ENCODE results near the gene AMPD3. TPM values are rescaled to one million over a fixed set of nuclear protein-coding genes. Genes with fewer than 3 reads are reported as not detected.
"Not testable (repeated sequence)": the region's sequence is repeated elsewhere in the genome, so short reads cannot be mapped to it uniquely, and the experiment has no call there.

The AMPD3 gene
- total and polyA plus RNA-seq, 12 donors, result 0.59 to 8.7 (median 2.4) TPM

GRCh38 chr11:10436224-10436623 lies 18.8 kb upstream of the AMPD3 start:
- H3K27ac ChIP-seq, result peak overlapping the region in 1 of 10 donors; percentile 81
- DNase-seq, result no peak
- H3K4me3 ChIP-seq, result no peak overlapping the region
- no peak for ATAC-seq
- H3K9me3 ChIP-seq, result peaks cover 0 to 24% (median 3%) of the 10 kb centered on the region in 11 donors
- TF ChIP-seq, protein P1, sequence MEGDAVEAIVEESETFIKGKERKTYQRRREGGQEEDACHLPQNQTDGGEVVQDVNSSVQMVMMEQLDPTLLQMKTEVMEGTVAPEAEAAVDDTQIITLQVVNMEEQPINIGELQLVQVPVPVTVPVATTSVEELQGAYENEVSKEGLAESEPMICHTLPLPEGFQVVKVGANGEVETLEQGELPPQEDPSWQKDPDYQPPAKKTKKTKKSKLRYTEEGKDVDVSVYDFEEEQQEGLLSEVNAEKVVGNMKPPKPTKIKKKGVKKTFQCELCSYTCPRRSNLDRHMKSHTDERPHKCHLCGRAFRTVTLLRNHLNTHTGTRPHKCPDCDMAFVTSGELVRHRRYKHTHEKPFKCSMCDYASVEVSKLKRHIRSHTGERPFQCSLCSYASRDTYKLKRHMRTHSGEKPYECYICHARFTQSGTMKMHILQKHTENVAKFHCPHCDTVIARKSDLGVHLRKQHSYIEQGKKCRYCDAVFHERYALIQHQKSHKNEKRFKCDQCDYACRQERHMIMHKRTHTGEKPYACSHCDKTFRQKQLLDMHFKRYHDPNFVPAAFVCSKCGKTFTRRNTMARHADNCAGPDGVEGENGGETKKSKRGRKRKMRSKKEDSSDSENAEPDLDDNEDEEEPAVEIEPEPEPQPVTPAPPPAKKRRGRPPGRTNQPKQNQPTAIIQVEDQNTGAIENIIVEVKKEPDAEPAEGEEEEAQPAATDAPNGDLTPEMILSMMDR (IDR thresholded peaks at IDR 0.05), result no peak
- H3K4me1 ChIP-seq, result peaks cover 0 to 22% (median 0%) of the 10 kb centered on the region in 9 donors
- 59 to 68% methylated on average over 1 of the region's 1 CpG for WGBS, 2 donors
- intact Hi-C loops (cut with DNase I), result loop anchor here in 1 of 10 donors (2.0 kb wide), 1 partner anchor 25 kb away; no protein-coding TSS in a partner anchor
- H3K27me3 ChIP-seq, result peaks cover 0 to 2% (median 0%) of the 10 kb centered on the region in 7 donors
- H3K36me3 ChIP-seq, result no peaks in the 10 kb centered on the region

DNA sequence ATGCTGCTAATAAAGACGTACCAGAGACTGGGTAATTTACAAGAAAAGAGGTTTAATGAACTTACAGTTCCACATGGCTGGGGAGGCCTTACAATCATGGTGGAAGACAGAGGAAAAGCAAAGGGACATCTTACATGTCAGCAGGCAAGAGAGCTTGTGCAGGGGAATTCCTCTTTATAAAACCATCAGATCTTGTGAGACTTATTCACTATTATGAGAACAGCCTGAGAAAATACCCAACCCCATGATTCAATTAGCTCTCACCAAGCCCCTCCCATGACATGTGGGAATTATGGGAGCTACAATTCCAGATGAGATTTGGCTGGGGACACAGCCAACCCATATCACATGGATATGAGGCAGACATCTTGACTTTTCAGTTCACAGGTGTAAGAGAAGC lies 18.4 kb upstream of the AMPD3 start:
- not testable (repeated sequence) for H3K27me3 ChIP-seq, H3K4me3 ChIP-seq, DNase-seq, H3K36me3 ChIP-seq, ATAC-seq
- H3K4me1 ChIP-seq, result peaks cover 0 to 22% (median 0%) of the 10 kb centered on the region in 9 donors
- peaks cover 0 to 19% (median 0%) of the 10 kb centered on the region in 11 donors for H3K9me3 ChIP-seq
- intact Hi-C loops (cut with DNase I), result loop anchor here in 1 of 10 donors (2.0 kb wide), 1 partner anchor 24 kb away; no protein-coding TSS in a partner anchor
- H3K27ac ChIP-seq, result peak overlapping the region in 1 of 10 donors; percentile 81
- WGBS, 2 donors, result 56 to 63% methylated on average over 1 of the region's 1 CpG

DNA sequence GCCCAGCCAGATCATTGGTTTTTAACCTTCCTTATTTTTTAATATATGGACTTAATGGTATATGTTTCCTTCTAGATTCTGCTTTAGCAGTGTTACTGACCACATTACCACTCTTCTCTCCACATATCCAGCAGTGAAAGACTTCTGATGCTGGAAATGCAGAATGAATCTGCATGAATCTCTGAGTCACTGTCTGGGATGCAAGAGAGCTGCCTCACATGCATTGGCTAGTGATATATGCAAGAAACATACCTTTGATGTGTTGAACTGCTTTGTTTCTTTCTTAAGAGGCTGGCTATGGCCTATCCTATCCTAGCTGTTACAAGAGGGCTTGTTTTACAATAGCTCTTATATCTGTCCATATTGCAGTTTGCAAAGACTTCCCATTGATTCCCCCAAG lies 16.6 kb upstream of the AMPD3 start:
- Histone ChIP-seq H3K27me3 (no peaks in the 10 kb centered on the region), H3K4me1 (peaks cover 0 to 26% (median 0%) of the 10 kb centered on the region in 9 donors), H3K36me3 (no peaks in the 10 kb centered on the region), H3K27ac (no peak overlapping the region), H3K4me3 (no peak overlapping the region), H3K9me3 (peaks cover 0 to 4% (median 0%) of the 10 kb centered on the region in 11 donors)
- TF ChIP-seq, protein P1 (IDR thresholded peaks at IDR 0.05), result no peak
- DNase-seq (no peak), ATAC-seq (no peak)
- intact Hi-C loops (cut with DNase I), result no loop called here

DNA sequence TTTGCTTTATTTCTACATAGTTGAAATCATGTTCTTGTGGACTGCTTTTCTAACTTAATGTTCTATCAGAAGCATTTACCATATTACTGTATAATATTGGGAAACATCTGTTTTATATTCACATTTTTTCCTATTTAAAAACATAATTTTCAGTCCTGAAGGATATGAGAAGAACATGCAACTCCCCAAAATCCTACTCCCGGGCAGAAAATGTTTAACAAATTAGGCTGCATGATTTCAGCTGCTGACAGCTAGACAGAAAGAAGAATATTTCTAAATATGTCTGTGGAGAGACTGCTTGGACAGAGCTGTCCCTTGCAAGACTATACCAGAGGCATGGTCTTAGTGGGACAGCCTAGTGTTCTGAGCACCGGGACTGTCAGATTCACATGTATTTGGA lies 15.7 kb upstream of the AMPD3 start:
- TF ChIP-seq, protein P1 (IDR thresholded peaks at IDR 0.05), result no peak
- Histone ChIP-seq H3K27ac (no peak overlapping the region), H3K9me3 (peaks cover 0 to 4% (median 0%) of the 10 kb centered on the region in 11 donors), H3K4me1 (peaks cover 0 to 26% (median 0%) of the 10 kb centered on the region in 9 donors), H3K27me3 (peaks cover 0 to 4% (median 0%) of the 10 kb centered on the region in 7 donors), H3K4me3 (no peak overlapping the region), H3K36me3 (no peaks in the 10 kb centered on the region)
- no peak for ATAC-seq
- intact Hi-C loops (cut with DNase I), result no loop called here
- 89 to 91% methylated on average over 2 of the region's 2 CpGs for WGBS, 2 donors
- no peak for DNase-seq

- TF ChIP-seq, protein P1 (IDR thresholded peaks at IDR 0.05), result no peak
- 89 to 97% methylated on average over 6 of the region's 6 CpGs for WGBS, 2 donors
- Histone ChIP-seq H3K4me3 (no peak overlapping the region), H3K4me1 (peaks cover 0 to 26% (median 0%) of the 10 kb centered on the region in 9 donors), H3K9me3 (peaks cover 0 to 1% (median 0%) of the 10 kb centered on the region in 11 donors), H3K27ac (no peak overlapping the region), H3K36me3 (no peaks in the 10 kb centered on the region), H3K27me3 (peaks cover 0 to 4% (median 0%) of the 10 kb centered on the region in 7 donors)
- ATAC-seq, result no peak
- no peak for DNase-seq
- intact Hi-C loops (cut with DNase I), result no loop called here
Observed at GRCh38 chr11:10439924-10440323, 15.1 kb upstream of the AMPD3 start.
